Esophagus mucosa (tissue), 1 donor: Measurements from ENCODE around the gene RABGEF1. TPM values are rescaled to one million over a fixed set of nuclear protein-coding genes. Genes with fewer than 3 reads are reported as not detected.
A peak's percentile ranks its signal among the peaks of the same experiment; 100 is the strongest.
"Not testable (repeated sequence)": the region's sequence is repeated elsewhere in the genome, so short reads cannot be mapped to it uniquely, and the experiment has no call there.

ENCODE experiments used
- ATAC-seq: fragments of 200-7000 bp; cut with Tn5 transposase; one replicate; pipeline ENCODE4 v1.9.1; 2020
- total RNA-seq: library from RNA; stranded (reverse); gene quantifications from one replicate; pipeline ENCODE4 v1.2.4, GENCODE V29; 2023
- donor health status: DM: yes; HTN: yes; CAD: no.

The RABGEF1 gene
- total RNA-seq, 1 donor from 2014 or later: 26.9 TPM

DNA sequence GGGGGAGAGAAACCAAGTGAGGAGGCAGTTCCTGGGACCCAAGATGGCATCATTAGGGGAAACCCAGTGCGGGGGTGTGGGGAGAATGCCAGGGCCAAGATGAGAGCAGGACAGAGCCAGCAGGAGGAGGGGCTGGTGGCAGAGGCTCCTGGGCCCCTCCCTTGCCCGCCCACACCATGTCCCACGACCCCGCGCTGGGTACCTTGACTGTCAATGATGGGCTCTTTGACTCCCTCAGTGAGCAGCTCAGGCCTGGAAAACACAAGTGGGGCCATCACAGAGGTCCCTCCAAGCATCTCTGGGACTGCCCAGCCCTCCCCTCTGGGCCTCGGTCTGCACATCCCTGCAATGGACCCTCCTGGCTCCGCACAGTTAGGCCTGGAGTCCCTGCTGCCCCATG, 75.4 kb downstream of the RABGEF1 start:
- peak; percentile 42 for ATAC-seq

DNA sequence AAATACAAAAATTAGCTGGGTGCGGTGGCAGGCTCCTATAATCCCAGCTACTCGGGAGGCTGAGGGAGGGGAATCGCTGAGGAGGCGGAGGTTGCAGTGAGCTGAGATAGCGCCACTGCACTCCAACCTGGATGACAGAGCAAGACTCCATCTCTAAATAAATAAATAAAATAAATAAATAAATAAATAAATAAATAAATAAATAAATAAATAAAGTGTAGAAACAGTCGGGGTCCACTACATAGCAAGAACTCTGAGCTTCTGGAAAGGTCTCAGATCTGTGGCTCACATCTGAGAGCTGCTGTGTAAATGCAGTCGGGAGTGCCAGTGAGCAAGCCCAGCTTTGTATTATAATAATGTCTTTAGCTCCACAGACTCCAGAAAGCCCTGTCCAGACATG, 76.1 kb downstream of the RABGEF1 start:
- ATAC-seq: peak; percentile 39

DNA sequence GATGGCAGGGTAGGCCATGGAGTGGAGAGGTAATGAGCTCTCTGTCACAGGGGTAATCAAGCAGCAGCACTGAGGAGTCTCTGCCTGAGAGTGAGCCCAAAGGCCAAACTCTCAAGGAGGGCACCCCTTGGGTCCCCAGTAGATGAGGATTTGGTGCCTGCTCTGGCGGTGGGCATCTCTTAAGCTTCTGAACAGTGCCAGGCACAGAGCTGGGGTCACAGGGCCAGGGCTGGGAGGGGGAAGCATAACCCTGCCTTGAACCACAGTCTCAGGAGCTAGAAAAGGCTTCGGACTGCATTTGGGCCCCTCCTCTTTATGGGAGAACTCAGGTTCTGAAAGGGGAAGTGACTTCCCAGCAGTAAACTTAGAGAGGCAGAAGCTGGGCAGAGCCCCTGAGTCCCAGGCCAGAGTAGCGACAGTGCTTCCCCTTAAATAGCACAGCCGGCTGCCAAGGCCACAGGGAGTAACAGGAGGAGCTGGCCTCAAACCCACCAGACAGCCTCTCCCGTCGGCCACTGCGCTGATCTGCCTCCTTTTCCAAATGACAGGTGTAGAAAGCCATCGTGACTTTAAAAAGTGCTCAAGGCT, 76.8 kb downstream of the RABGEF1 start:
- ATAC-seq: not testable (repeated sequence)

DNA sequence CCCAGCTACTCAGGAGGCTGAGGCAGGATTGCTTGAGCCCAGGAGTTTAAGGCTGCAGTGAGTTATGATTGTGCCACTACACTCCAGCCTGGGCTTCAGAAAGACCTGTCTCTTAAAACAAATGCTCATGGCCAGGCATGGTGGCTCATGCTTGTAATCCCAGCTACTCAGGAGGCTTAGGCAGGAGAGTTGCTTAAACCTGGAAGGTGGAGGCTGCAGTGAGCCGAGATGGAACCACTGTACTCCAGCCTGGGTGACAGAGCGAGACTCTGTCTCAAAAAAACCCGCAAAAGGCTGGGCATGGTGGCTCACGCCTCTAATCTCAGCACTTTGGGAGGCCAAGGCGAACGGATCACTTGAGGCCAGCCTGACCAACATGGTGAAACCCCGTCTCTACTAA, 77.4 kb downstream of the RABGEF1 start:
- ATAC-seq: not testable (repeated sequence)

DNA sequence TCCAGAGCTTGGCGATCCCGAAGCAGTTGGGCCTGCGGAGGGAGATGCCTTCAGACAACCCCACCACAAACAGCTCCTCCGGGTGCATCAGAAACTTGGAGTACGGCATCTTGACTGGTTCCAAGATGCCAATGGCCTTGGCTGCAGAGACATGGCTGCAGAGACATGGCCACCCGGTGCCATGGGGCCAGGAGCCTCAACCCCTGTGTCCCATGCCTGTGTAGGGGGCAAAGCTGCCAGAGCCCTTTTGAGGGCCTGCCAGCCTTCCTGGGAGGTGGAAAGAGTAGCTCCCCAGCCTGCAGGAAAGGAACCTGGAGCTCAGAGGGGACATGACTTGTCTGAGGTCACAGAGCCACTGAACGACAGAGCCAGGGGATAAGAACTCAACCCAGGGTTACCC, 83.5 kb downstream of the RABGEF1 start:
- ATAC-seq: no peak

DNA sequence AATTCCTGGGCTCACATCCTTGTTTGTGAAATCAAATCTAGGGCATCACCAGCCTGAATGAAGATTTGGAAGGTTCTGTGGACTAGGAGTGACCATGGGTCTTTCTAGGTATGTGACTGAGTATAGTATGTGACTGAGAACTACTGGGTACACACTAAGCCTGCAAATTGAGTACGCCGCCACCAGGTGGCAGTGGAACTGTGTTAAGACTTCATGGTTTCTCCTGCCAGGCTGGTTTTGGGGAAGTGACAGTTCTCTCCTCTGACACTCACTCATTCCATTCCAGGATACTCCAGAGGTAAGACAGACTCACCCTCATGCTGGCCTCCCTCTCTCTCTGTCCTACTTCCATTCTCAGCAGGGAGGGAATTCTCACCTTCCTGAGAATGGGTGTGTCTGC, 85.0 kb downstream of the RABGEF1 start:
- peak; percentile 73 for ATAC-seq

DNA sequence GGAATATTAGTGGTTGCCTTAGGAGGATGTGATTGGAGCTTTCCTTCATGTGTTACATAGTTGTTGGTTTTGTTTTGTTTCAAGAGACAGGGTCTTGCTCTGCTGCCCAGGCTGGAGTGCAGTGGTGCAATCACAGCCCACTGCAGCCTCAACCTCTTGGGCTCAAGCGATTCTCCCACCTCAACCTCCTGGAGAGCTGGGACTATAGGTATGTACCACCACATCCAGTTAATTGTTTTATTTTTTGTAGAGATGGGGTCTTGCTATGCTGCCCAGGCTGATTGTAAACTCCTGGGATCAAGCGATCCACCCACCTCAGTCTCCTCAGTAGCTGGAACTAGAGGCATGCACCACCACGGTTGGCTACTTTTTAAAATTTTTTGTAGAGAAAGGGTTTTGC, 86.1 kb downstream of the RABGEF1 start:
- ATAC-seq: no peak

DNA sequence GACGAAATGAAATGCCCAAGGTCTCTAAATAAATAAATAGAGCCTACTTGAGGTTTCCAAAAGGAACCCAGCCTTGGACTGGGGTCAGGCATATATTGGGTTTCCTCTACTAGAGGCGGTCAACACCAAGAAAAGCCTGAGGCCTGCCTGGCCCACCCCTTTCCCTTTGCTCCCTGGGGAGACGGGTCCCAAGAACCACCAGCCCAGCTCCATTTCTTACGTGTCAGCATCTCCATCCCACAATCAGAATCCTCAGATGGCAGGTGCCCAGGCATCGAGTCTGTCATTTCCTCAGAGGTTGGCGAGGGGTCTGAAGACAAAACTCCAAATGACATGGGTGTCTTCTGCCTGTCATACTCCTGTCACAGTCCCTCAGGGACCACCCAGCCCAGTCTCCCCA, 90.4 kb downstream of the RABGEF1 start:
- ATAC-seq: not testable (repeated sequence)

DNA sequence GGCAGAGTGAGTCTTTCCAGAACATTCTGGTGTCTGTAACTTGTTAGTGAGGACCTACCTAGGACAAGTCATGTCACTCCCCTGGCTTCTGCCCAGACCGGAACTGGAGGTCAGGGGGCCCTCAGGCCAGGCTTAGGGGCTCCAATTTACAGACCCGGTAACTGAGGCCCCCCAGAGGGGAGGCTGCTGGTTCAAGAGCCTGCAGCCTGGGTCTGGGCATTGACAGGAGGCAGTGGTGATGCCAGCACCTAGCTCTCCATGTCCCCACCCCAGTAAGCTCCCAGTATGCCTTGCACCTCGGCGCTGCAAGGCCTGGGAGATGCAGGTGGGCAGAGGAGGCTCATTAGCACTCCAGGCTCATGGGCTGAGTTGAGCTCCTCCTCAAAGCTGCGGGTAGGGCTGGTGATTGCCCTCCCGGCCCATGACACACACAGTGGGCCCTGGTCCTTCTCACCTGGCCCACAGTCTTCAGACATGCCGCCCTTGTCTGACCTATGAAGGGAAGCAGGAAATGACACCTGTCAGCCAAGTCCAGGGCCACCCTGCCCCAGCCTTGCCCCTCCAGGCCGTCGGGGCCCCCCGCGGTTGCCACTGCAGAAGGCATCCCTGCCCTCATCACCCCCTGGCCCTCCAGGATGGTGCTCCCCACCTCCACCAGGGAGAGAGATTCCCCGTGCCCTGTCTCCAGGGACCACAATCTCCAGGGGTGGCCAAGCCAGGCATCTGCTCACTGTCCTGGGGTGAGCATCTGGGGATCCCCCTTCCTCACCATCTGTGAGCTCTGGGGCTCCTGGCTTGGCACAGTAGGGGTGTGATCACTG, 92.2 kb downstream of the RABGEF1 start:
- no peak for ATAC-seq

DNA sequence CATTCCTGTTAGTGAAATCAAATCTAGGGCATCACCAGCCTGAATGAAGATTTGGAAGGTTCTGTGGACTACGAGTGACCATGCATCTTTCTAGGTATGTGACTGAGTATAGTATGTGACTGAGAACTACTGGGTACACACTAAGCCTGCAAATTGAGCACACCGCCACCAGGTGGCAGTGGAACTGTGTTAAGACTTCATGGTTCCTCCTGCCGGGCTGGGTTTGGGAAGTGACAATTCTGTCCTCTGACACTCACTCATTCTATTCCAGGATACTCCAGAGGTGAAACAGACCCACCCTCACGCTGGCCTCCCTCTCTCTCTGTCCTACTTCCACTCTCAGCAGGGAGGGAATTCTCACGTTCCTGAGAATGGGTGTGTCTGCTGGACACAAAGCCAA, 96.5 kb downstream of the RABGEF1 start:
- peak; percentile 84 for ATAC-seq

DNA sequence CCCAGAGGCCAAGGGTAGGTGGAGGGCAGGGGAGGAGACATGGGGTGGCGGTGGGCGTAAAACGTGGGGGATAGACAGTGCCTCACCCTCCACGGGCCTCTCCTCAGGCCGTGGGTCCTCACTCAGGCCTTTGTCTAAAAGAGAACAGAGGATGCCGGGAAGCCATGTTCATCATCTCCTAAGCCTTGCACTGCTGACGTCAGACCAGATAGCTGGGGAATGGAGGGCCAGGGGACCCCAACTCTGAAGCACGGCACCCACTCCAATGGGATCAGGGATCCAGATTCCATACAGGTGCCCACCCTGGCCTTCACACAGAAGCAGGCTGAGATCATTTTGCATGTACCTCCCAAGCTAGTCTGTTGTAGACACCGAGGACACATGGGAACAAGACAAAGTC, 97.1 kb downstream of the RABGEF1 start:
- ATAC-seq: no peak

DNA sequence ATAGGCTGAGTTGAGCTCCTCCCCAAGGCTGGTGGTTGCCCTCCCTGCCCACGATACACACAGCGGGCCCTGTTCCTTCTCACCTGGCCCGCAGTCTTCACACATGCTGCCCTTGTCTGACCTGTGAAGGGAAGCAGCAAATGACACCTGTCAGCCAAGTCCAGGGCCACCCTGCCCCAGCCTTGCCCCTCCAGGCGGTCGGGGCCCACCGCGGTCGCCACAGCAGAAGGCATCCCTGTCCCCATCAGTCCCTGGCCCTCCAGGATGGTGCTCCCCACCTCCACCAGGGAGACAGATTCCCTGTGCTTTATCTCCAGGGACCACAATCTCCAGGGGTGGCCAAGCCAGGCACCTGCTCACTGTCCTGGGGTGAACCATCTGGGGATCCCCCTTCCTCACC, 99.3 kb downstream of the RABGEF1 start:
- no peak for ATAC-seq

DNA sequence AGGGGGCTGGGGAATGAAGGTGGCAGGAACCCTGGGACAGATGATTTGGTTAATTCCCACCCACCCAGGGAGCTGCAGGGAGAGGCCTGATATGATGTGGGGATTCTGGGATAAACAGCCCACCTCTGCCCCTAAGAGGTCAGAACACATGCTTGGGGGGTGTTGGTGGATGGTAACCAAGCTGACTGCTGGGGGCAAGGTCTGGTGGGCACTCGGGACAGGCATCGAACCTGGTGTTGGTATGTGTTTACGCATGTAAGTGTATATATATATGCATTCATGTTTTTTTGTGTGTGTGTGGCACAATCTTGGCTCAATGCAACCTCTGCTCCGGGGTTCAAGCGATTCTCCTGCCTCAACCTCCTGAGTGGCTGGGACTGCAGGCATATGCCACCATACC, 99.8 kb downstream of the RABGEF1 start:
- ATAC-seq: no peak

DNA sequence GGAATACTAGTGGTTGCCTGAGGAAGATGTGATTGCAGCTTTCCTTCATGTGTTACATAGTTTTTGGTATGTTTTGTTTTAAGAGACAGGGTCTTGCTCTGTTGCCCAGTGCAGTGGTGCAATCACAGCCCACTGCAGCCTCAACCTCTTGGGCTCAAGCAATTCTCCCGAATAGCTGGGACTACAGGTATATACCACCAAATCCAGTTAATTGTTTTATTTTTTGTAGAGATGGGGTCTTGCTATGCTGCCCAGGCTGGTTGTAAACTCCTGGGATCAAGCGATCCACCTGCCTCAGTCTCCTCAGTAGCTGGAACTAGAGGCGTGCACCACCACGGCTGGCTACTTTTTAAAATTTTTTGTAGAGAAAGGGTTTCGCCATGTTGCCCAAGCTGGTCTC, 101.4 kb downstream of the RABGEF1 start:
- ATAC-seq: no peak

DNA sequence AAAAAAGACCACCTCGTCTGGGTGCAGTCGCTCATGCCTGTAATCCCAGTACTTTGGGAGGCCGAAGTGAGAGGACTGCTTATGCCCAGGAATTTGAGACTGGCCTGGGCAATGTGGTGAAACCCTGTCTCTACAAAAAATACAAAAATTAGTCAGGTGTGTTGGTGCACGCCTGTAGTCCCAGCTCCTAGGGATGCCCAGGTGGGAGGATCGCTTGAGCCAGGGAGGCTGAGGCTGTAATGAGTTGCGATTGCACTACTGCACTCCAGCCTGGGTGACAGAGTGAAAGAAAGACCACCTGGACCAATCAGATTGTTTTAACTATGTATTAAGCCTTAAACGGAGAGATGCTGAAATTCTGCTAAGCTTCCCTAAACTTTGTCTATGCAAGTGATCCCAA, 103.0 kb downstream of the RABGEF1 start:
- ATAC-seq: not testable (repeated sequence)

DNA sequence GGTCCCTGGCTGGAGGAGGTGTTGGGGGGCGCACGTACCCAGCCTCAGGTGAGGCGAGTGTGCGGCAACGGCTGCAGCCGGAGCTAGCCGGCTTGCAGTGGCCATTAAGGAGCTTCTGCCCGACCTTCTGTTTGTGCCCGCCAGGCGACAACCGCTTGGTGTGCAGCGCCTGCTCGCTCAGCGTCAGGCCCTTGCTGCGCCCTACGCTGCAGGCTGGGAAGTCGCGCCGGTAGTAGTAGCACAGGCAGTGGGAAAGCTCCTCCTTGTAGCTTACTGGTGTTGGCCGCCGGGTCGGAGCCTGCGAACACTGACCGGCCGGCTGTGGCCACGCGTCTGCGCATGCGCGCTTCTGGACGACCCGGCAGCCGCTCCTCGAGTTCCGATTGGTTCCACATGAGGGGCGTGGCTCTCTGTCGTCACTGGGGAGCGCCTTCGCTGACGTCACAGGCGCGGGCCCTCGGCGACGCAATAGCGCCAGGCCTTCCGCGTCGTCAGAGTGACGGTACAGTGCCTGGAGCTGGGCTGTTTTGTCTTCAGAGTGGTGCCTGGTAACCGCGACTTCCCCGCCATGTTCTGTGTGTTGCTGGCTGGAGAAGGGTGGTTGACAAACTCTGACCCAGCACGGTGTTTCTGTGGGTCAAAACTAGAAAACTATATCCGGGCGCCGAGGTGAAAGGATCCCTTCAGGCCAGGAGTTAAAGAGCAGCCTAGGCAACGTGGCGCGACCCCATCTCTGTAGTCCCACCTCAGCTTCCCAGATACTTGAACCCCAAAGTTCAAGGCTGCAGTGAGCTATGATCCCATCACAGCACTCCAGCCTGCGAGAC, 104.2 kb downstream of the RABGEF1 start:
- peak; percentile 99 for ATAC-seq

DNA sequence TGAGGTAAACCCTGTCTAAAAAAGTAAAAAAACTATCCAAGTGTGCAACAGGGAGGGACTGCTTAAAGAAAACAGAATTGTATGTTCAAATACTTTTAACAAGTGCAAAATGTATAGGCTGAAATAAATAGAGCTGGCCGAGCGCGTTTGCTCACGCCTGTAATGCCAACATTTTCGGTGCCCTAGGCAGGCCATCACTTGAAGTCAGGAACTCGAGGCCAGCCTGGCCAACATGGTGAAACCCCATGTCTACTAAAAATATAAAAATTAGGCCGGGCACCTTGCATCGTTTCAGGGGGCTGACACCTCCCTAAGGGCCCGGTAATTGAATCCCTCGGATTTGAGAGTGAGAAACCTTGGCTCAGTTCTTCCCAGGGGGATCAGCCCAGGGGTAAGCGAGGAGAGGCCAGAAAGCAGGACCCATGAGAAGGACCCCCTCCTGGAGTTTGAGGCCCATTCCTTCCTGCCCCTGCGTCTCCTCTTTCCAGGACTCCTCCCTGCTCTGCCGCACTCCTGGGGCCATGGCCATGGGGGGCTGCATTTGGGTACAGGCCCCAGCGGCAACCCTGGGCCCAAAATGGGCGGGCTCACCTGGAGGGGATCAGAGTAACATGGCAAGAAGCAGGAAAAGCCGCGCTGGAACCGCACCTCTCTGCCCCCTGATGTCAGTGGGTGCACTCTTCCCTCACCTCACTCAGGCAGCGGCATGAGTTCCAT, 105.0 kb downstream of the RABGEF1 start:
- no peak for ATAC-seq

DNA sequence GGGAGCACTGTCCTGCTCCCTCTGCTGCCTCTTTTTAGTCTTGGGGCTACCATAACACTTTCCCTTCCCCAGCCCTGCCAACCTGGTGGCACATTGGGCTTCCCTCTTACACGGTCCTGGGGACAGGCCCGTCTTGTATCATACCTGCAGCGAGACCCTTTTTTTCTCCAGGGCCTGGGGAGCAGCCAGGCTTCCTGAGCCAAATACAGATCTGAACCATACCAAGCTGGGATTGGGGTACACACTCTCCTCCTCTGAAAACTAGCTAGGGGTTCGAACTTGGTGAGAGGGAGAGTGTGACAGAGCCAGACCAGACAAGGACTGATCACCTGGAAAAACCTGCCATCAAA, 105.5 kb downstream of the RABGEF1 start:
- ATAC-seq: not testable (repeated sequence)

DNA sequence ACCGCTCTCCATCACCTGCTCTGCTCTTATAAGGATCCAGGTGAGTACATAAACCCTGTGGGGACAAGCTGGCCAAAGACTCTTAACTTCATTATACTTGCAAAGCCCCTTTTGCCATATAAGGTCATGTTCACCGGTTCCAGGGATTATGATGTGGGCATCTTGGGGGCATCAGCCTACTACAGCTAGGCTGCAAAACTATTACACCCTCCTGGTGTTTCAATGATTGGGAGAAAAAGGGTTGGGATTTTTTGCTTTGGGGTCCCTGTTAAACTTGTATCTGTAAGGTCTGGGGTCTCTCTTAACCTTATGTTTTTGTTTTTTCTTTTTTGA, 107.0 kb downstream of the RABGEF1 start:
- ATAC-seq: not testable (repeated sequence)

DNA sequence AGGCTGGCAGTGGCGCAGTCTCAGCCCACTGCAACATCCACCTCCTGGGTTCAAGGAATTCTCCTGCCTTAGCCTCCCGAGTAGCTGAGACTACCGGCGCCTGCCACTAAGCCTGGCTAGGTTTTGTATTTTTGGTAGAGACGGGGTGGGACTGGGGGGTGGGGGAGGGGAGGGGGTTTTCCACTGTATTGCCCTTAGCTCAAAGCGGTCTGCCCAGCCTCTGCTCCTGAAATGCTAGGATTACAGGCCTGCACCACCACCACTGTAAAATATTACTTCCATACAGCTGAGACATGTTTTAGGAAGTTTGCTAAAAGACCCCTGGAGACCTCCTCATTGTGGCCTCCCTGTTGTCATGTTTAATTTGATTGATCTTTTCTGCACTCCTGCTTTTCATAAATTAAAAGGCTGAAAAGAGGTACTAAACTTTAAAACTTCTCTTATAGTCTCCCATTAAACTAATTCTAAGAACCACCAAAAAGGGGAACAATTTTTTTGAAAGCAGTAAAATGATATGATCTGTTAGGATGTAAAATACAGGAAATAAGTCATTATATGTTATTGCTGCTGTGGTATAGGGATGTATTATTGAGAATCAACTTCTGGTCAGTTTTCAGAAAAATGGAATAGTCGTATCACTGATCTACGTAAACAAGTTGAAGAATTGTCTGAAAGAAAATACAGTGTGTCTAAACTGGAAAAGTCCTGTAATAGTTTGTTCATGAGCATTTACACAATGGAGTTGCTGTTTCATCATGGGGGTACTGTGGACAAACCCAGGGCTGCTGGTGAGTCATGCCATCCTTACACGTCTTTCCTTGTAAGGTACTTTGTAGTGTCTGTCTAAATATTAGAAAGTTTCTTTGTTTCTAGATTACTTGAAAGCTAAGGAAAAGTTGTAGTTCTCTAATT, 107.6 kb downstream of the RABGEF1 start:
- ATAC-seq: no peak

DNA sequence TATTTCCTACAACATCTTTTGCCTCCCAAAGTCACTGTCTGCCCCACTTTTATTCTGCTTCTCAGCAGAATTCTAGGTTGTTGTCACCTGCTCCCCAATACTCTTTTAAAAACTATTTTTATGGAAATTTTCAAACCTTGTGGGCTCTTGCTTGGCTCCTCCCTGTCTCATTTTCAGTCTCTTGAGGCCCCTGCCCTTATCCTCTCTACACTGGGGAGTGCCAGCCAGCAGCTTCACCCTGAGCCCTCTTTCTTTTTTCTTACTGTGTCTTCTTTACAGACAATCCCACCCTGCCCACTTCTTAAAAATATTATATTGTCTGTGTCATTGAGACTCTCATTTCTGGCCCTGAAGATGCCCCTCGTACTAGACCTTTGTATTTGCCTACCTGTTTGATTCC, 118.8 kb downstream of the RABGEF1 start:
- ATAC-seq: no peak
